Activated B cell treated with CpG ODN at 0.5 μM for 24 hours (primary cell): ENCODE measurements around the gene RNASE8. TPM values are rescaled to one million over a fixed set of nuclear protein-coding genes. Genes with fewer than 3 reads are reported as not detected.
A peak's percentile ranks its signal among the peaks of the same experiment; 100 is the strongest.

Experiments
- ATAC-seq: fragments of 200-7000 bp; cut with Tn5 transposase; one replicate; pipeline ENCODE4 v1.10.0; 2021; ENCODE audit warnings: low read depth, mild to moderate bottlenecking, moderate library complexity
- CTCF ChIA-PET: fragments of 350-600 bp; sonication (Branson Sonifier 250); formaldehyde crosslinking; loops from one replicate; lab custom pipeline; 2021; ENCODE audit warnings: antibody characterized with exemption; lab: Charles Lee
- POLR2A ChIA-PET: fragments of 350-600 bp; sonication (Branson Sonifier 250); formaldehyde crosslinking; loops from one replicate; lab custom pipeline; 2021; ENCODE audit warnings: antibody characterized with exemption; lab: Charles Lee
- DNase-seq: peaks from one replicate; pipeline ENCODE4 v3.0.0; 2022
- H3K27ac Mint-ChIP-seq: one replicate; pipeline ENCODE4 v1.8.0; 2020; ENCODE audit warnings: mixed read lengths
- H3K27me3 Mint-ChIP-seq: one replicate; pipeline ENCODE4 v1.8.0; 2021; ENCODE audit warnings: mixed read lengths
- H3K36me3 Mint-ChIP-seq: one replicate; pipeline ENCODE4 v1.8.0; 2021; ENCODE audit warnings: low read depth, mixed read lengths
- H3K4me1 Mint-ChIP-seq: one replicate; pipeline ENCODE4 v1.8.0; 2021; ENCODE audit warnings: mixed read lengths
- H3K4me3 Mint-ChIP-seq: one replicate; pipeline ENCODE4 v1.8.0; 2020; ENCODE audit warnings: mild to moderate bottlenecking, mixed read lengths
- H3K9me3 Mint-ChIP-seq: one replicate; pipeline ENCODE4 v1.8.0; 2020; ENCODE audit warnings: mixed read lengths
- intact Hi-C: fragments of 100-400 bp; cut with micrococcal nuclease; formaldehyde crosslinking; loops from one replicate; pipeline ENCODE4 v1.15.1; 2024
- total RNA-seq: library from RNA; stranded (reverse); gene quantifications from 2 replicates; pipeline ENCODE4 v1.2.3, GENCODE V29; 2022
- TF ChIP-seq, protein P1 (sequence below): fragments of 200-600 bp; IDR thresholded peaks from one replicate; pipeline ENCODE4 v1.8.0; 2022; ENCODE audit warnings: antibody characterized with exemption, mild to moderate bottlenecking

The RNASE8 gene
- total RNA-seq, 1 donor from 2014 or later: not detected

DNA sequence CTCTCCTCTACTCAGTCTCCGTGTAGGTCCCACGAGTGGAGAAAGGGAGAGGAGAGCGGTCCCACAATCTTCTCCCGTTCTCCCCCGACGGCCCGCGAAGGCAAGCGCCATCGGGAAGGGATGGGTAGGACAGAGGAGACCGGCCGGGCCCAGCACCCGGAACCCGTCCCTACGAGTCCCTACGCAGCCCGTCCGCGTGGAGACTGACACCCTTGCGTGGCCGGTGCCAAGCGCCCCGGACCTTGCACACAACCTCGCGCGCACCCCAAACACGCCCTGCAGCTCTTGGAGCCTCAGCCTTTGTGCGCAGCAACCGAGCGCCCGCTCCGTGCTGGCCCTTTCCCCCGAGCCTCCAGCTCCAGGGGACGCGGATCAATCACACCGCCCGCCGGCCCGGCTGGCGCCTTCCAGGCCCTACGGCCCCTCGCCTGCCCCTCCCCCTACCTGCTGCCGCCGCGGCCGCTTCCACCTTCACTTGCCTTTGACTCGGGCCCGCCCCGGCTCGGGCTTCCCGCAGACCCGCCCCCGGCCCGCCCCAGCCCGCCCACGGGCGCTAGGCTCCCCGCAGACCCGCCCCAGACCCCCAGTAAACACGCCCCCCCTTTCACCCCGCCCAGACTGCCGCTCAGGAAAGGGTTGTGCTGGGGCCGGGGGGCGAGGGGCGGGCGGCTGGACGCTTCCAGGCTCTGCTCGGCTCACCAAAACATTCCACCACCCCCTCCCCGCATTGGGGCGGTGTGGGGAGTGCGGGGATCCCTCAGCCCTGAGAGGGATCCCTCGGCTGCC is 32.8 kb upstream of the RNASE8 start, which contains the start of gene NDRG2:
TSS of gene NDRG2 (minus strand) at position 477 of the 786 bp plus-strand sequence. CDS start 1,746 bp downstream, outside the sequence.
- intact Hi-C loops: loop anchor here (1.0 to 2.0 kb wide), 3 partner anchors 10 to 79 kb away; partner anchors contain the start of gene ARHGEF40
- ChIA-PET CTCF (interaction anchor here (2.6 kb wide), 1 partner anchor 10 kb away, joined by 12 read pairs; no protein-coding TSS in a partner anchor), POLR2A (interaction anchor here (0.7 kb wide), 1 partner anchor 79 kb away, joined by 3 read pairs; no protein-coding TSS in a partner anchor)
- DNase-seq (peak; percentile 64), ATAC-seq (peak; percentile 92)
- Mint-ChIP-seq H3K4me1 (peaks cover 18% of the 10 kb centered on the region), H3K27me3 (peaks cover 25% of the 10 kb centered on the region), H3K9me3 (no peaks in the 10 kb centered on the region), H3K27ac (peak within 1 kb of the TSS; percentile 8), H3K4me3 (peak within 1 kb of the TSS; percentile 88), H3K36me3 (peaks cover 2% of the 10 kb centered on the region)
- TF ChIP-seq, protein P1, sequence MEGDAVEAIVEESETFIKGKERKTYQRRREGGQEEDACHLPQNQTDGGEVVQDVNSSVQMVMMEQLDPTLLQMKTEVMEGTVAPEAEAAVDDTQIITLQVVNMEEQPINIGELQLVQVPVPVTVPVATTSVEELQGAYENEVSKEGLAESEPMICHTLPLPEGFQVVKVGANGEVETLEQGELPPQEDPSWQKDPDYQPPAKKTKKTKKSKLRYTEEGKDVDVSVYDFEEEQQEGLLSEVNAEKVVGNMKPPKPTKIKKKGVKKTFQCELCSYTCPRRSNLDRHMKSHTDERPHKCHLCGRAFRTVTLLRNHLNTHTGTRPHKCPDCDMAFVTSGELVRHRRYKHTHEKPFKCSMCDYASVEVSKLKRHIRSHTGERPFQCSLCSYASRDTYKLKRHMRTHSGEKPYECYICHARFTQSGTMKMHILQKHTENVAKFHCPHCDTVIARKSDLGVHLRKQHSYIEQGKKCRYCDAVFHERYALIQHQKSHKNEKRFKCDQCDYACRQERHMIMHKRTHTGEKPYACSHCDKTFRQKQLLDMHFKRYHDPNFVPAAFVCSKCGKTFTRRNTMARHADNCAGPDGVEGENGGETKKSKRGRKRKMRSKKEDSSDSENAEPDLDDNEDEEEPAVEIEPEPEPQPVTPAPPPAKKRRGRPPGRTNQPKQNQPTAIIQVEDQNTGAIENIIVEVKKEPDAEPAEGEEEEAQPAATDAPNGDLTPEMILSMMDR: no peak

DNA sequence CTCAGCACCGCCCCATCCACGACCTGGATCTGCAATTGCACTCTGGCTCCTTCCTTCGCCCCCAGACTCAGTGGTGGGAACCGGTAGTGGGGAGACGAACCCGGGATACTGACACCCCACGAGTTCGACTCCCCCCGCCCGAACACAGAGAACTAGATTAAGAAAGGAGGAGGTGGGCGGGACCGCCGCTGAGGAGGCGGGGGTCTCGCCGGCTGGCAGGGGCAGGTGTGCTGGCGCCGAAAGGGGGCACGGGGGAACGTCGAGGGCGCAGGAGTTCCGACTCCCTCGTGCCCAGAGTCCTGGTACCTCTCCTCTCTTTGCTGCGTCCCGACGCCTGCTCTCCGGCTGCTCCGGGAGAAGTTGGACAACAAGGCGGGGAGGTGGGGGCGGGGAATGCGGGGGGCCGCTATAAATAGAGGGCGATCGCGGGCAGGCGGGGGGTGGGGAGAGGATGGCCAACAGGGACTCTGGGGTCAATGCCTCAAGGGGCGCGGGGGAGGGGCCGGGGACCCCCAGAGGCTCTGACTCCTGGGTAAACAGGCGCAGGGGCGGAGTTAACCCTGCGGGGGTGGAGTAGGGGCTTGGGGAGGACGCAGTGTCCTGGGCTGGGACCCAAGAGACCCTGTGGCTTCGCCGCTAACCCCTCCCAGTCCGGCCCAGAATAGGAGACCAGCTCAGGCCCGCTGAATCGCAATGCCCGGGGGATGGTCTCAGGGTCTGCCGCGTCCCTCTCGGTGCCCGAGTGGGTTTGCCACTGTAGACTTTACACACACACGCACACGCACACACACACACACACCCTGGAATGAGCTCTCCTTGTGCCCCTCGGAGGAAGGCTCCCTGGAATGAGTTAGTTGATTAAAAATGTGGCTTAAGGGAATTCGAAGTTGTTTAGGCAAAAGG is 32.0 kb upstream of the RNASE8 start:
- ChIA-PET POLR2A (no interaction called here), CTCF (interaction anchor here (1.1 to 2.6 kb wide), 2 partner anchors 11 kb away, joined by 6 to 12 read pairs; no protein-coding TSS in a partner anchor)
- H3K9me3 Mint-ChIP-seq: no peaks in the 10 kb centered on the region
- DNase-seq (no peak), ATAC-seq (peak; percentile 6)
- peaks cover 2% of the 10 kb centered on the region for H3K36me3 Mint-ChIP-seq
- H3K4me3 Mint-ChIP-seq: peak overlapping the region; percentile 88
- TF ChIP-seq, protein P1: no peak
- H3K27ac Mint-ChIP-seq: no peak overlapping the region
- peaks cover 24% of the 10 kb centered on the region for H3K27me3 Mint-ChIP-seq
- intact Hi-C loops: loop anchor here (1.0 to 2.0 kb wide), 2 partner anchors 45 to 78 kb away; partner anchors contain the start of gene ARHGEF40
- peaks cover 18% of the 10 kb centered on the region for H3K4me1 Mint-ChIP-seq

DNA sequence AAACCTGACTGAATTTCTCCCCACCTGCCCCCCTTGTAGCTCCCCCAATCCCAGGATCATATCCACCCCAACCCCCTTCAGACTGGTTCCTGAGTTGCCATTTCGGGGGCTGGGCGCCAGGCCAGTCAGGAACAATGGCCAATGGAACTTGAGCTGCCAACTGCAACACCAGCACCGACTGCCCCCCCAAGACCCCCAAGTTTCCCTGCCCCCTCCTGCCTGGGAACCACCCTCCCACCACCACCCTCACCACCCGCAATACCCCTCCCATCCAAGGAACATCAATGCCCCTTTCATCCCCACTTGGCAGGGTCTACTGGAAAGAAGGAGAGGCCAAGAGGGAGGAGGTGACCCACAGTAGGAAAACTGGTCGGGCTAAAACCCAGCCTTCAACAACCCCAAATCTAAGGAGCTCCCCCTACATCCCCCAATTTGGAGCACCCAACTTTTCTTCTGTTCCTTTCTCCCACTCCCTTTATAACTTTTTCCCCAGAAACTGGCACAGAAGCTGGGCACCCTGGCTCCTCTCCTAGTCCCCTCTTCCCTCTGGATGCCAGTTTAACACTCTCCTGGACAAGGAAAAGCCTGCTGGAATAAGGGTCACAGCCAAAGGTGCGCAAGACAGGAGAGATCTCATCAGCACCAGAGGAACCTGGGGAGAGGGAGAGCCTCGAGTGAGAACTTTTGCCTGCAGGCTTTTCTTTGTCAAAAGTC is 31.2 kb upstream of the RNASE8 start:
- H3K27ac Mint-ChIP-seq: peak overlapping the region; percentile 31
- H3K9me3 Mint-ChIP-seq: no peaks in the 10 kb centered on the region
- H3K36me3 Mint-ChIP-seq: peaks cover 2% of the 10 kb centered on the region
- TF ChIP-seq, protein P1: no peak
- no peak for DNase-seq
- ChIA-PET CTCF (interaction anchor here (1.1 to 1.9 kb wide), 2 partner anchors 11 to 12 kb away, joined by 6 to 7 read pairs; no protein-coding TSS in a partner anchor), POLR2A (interaction anchor here (0.6 kb wide), 1 partner anchor 401 kb away, joined by 3 read pairs; no protein-coding TSS in a partner anchor)
- H3K27me3 Mint-ChIP-seq: peaks cover 23% of the 10 kb centered on the region
- ATAC-seq: no peak
- H3K4me1 Mint-ChIP-seq: peaks cover 18% of the 10 kb centered on the region
- intact Hi-C loops: no loop called here
- H3K4me3 Mint-ChIP-seq: peak overlapping the region; percentile 88

DNA sequence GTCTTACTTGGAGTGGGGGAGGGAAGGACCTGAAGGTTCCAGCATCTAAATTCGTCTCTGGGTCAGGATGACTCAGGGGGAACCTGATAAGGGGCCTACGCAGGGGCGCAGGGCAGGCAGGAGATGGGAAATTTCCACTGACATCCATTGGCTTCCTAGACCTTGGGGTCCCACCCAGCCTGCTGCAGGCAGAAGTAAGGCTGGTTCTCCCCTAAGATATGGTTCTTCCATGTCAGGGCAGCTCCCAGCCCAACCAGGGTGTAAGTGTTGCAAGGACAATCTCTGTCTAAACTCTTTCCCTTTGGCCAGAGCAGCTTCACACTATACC is 30.7 kb upstream of the RNASE8 start:
- DNase-seq: no peak
- Mint-ChIP-seq H3K36me3 (peaks cover 2% of the 10 kb centered on the region), H3K27ac (peak overlapping the region; percentile 31), H3K4me1 (peaks cover 18% of the 10 kb centered on the region), H3K9me3 (no peaks in the 10 kb centered on the region), H3K4me3 (peak overlapping the region; percentile 38), H3K27me3 (peaks cover 19% of the 10 kb centered on the region)
- no peak for ATAC-seq
- CTCF ChIA-PET: interaction anchor here (1.9 kb wide), 1 partner anchor 12 kb away, joined by 7 read pairs; no protein-coding TSS in a partner anchor
- POLR2A ChIA-PET: no interaction called here
- intact Hi-C loops: no loop called here
- TF ChIP-seq, protein P1: no peak
